ENCODE measurements around the gene GABRR2.

GABRR2 gene

DNA sequence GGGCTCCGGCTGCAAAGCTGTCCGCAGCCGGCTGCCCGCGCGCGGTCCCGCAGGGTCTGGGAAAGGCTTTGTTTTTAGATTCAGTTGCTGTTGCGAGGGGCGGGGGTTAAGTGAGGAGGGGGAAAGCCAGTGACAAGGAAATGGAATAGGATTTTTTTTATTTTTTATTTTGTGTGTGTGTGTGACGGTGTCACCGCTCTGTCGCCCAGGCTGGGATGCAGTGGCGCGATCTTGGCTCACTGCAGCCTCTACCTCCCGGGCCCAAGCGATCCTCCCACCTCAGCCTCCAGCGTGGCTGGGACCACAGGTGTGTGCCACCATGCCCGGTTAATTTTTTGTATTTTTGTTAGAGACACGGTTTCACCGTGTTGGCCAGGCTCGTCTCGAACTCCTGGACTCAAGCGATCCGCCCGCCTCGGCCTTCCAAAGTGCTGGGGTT is 38.0 kb upstream of the GABRR2 start:
- Histone ChIP-seq H4K20me1 (ENCODE audit: insufficient read depth, low read length) (no peaks in the 10 kb centered on the region), H3K4me3 (ENCODE audit: low read depth, low read length, poor library complexity, severe bottlenecking) (peak overlapping the region; percentile 79), H3K9ac (ENCODE audit: low read length) (peak overlapping the region; percentile 93), H3K9me2 (ENCODE audit: low read depth, low read length) (no peaks in the 10 kb centered on the region), H3K36me3 (ENCODE audit: insufficient read depth, low read length) (peaks cover 31% of the 10 kb centered on the region), H3K4me1 (ENCODE audit: insufficient read depth, low read length, severe bottlenecking) (peaks cover 77% of the 10 kb centered on the region), H3K79me2 (ENCODE audit: insufficient read depth, low read length) (peaks cover 52% of the 10 kb centered on the region), H3F3A (ENCODE audit: insufficient read depth, low read length) (peaks cover 13% of the 10 kb centered on the region; the same call in 1 of the 2 replicates), H3K9me3 (ENCODE audit: low read length) (no peaks in the 10 kb centered on the region), H3K27me3 (ENCODE audit: insufficient read depth, low read length) (no peaks in the 10 kb centered on the region), H3K4me2 (ENCODE audit: low read length) (peak overlapping the region; percentile 77), H2AFZ (ENCODE audit: low read length) (no peak overlapping the region), H3K27ac (ENCODE audit: low read depth, low read length, poor library complexity, severe bottlenecking) (peak overlapping the region; percentile 100)
- TF ChIP-seq, protein P1, sequence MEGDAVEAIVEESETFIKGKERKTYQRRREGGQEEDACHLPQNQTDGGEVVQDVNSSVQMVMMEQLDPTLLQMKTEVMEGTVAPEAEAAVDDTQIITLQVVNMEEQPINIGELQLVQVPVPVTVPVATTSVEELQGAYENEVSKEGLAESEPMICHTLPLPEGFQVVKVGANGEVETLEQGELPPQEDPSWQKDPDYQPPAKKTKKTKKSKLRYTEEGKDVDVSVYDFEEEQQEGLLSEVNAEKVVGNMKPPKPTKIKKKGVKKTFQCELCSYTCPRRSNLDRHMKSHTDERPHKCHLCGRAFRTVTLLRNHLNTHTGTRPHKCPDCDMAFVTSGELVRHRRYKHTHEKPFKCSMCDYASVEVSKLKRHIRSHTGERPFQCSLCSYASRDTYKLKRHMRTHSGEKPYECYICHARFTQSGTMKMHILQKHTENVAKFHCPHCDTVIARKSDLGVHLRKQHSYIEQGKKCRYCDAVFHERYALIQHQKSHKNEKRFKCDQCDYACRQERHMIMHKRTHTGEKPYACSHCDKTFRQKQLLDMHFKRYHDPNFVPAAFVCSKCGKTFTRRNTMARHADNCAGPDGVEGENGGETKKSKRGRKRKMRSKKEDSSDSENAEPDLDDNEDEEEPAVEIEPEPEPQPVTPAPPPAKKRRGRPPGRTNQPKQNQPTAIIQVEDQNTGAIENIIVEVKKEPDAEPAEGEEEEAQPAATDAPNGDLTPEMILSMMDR (IDR thresholded peaks at IDR 0.05; ENCODE audit: low read length) = no peak

DNA sequence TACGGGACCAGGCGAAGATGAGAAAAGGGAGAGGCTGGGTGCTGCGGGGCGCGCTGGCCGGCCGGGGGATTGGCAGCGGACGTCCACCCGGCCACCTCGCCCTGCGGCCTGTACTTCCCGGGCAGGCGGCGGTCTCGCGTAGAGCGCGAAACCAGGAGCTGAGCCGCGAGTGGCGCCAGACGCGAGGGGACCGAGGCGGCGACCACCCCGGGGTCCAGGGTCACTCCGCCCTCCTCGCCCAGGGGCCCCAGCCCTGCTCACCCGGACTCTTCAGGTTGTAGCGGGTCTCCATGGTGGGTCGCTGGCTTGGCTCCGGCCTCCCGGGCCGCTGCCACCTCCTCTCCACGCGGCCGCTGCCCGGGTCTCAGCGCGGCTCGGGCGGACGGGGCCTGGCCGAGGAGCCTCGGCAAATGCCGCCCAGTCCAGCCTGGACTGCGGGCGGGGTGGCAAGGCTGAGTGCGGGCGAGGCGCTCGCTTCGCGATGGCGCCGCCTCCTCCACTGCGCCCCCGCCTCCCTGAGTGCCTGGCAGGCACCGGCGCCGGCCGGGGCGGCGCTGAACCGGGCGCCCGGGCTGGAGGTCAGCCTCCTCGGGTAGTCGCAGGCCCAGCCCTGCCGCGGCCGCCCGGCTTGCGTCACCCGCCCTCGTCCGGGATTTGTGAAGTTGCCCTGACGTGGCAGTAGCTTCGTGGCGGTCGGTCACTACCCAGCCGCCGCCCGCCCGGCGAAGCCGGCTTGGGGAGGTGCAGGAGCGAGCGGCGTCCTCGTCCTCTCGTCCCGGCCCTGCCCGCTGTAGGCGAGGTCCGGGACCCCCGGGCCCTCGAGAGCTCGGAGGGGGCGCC is 37.4 kb upstream of the GABRR2 start, which contains the start of gene UBE2J1:
TSS of gene UBE2J1 (minus strand) at position 445 of the 840 bp plus-strand sequence. CDS start at position 292, 153 bp downstream.
- peaks cover 77% of the 10 kb centered on the region for H3K4me1 ChIP-seq (ENCODE audit: insufficient read depth, low read length, severe bottlenecking)
- peak within 1 kb of the TSS; percentile 77 for H3K4me2 ChIP-seq (ENCODE audit: low read length)
- H3F3A ChIP-seq (ENCODE audit: insufficient read depth, low read length) = peaks cover 13% of the 10 kb centered on the region; the same call in 1 of the 2 replicates

DNA sequence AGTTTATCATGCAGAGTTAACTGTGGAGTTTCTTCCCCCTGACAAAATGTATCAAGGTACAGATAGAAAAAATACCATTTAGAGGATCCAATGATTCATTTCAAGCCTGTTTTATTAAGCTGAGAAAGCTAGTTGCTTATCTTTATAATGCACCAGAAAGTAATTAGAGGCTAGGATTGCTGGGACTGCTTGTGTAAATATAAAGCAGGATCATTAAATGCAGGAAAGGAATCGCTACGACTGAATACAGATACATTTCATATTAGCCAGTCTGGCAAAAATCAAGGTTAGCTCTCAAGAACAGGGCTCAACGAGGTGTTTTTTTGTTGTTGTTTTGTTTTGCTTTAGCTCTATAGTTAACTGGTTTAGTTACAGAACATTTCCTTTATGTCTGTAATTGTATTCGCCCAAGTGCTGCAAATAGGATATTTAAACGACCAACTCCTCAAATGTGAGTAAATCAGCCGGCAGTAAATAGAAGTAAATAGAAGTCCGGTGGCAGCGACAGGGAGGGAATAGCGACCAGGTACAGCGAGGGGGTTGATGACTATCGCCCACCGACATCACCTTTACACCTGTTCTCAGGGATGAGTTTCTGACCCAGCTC is 36.7 kb upstream of the GABRR2 start:
- H3K36me3 ChIP-seq (ENCODE audit: insufficient read depth, low read length) = peaks cover 35% of the 10 kb centered on the region
- H3F3A ChIP-seq (ENCODE audit: insufficient read depth, low read length) = peaks cover 8% of the 10 kb centered on the region; the same call in 1 of the 2 replicates
- H3K79me2 ChIP-seq (ENCODE audit: insufficient read depth, low read length) = peaks cover 66% of the 10 kb centered on the region
- peak overlapping the region; percentile 79 for H3K4me3 ChIP-seq (ENCODE audit: low read depth, low read length, poor library complexity, severe bottlenecking)
- H3K27me3 ChIP-seq (ENCODE audit: insufficient read depth, low read length) = no peaks in the 10 kb centered on the region
- no peaks in the 10 kb centered on the region for H3K9me3 ChIP-seq (ENCODE audit: low read length)
- TF ChIP-seq, protein P1 (IDR thresholded peaks at IDR 0.05; ENCODE audit: low read length) = no peak
- no peak for TF ChIP-seq EZH2 (IDR thresholded peaks at IDR 0.05; ENCODE audit: borderline replicate concordance, low read length)
- H4K20me1 ChIP-seq (ENCODE audit: insufficient read depth, low read length) = no peaks in the 10 kb centered on the region
- peak overlapping the region; percentile 100 for H3K27ac ChIP-seq (ENCODE audit: low read depth, low read length, poor library complexity, severe bottlenecking)
- no peaks in the 10 kb centered on the region for H3K9me2 ChIP-seq (ENCODE audit: low read depth, low read length)
- peaks cover 77% of the 10 kb centered on the region for H3K4me1 ChIP-seq (ENCODE audit: insufficient read depth, low read length, severe bottlenecking)
- H3K9ac ChIP-seq (ENCODE audit: low read length) = peak overlapping the region; percentile 93
- peak overlapping the region; percentile 77 for H3K4me2 ChIP-seq (ENCODE audit: low read length)
- H2AFZ ChIP-seq (ENCODE audit: low read length) = no peak overlapping the region

More for the DNA sequence above, 37.4 kb upstream of the GABRR2 start, which contains the start of gene UBE2J1:
- H3K9ac ChIP-seq (ENCODE audit: low read length) = peak within 1 kb of the TSS; percentile 93
- H3K27ac ChIP-seq (ENCODE audit: low read depth, low read length, poor library complexity, severe bottlenecking) = peak within 1 kb of the TSS; percentile 100
- H3K9me3 ChIP-seq (ENCODE audit: low read length) = no peaks in the 10 kb centered on the region
- no peak for TF ChIP-seq EZH2 (IDR thresholded peaks at IDR 0.05; ENCODE audit: borderline replicate concordance, low read length)
- TF ChIP-seq, protein P1 (IDR thresholded peaks at IDR 0.05; ENCODE audit: low read length) = no peak
- H3K79me2 ChIP-seq (ENCODE audit: insufficient read depth, low read length) = peaks cover 58% of the 10 kb centered on the region
- no peaks in the 10 kb centered on the region for H3K27me3 ChIP-seq (ENCODE audit: insufficient read depth, low read length)
- no peaks in the 10 kb centered on the region for H3K9me2 ChIP-seq (ENCODE audit: low read depth, low read length)
- peaks cover 35% of the 10 kb centered on the region for H3K36me3 ChIP-seq (ENCODE audit: insufficient read depth, low read length)
- no peaks in the 10 kb centered on the region for H4K20me1 ChIP-seq (ENCODE audit: insufficient read depth, low read length)
- H3K4me3 ChIP-seq (ENCODE audit: low read depth, low read length, poor library complexity, severe bottlenecking) = peak within 1 kb of the TSS; percentile 79
- no peak within 1 kb of the TSS for H2AFZ ChIP-seq (ENCODE audit: low read length)

Measured in OCI-LY1 (cell line).